Ascending aorta (tissue), 2 donors: ENCODE results near the gene AHCY. TPM values are rescaled to one million over a fixed set of nuclear protein-coding genes. Genes with fewer than 3 reads are reported as not detected.
"Not testable (repeated sequence)": the region's sequence is repeated elsewhere in the genome, so short reads cannot be mapped to it uniquely, and the experiment has no call there.

Source experiments
- DNase-seq, 2 donors: peaks; one replicate each; pipeline ENCODE4 v3.0.0-alpha.2; 2019; ENCODE audit warnings: low spot score in 2 of 2
- H3K27ac ChIP-seq, 2 donors: fragments of 200-600 bp; sonication (generic); one replicate each; pipeline ENCODE4 v1.5.1; 2016 to 2017; ENCODE audit warnings: mild to moderate bottlenecking in 1 of 2
- H3K27me3 ChIP-seq: fragments of 200-600 bp; sonication (generic); one replicate; pipeline ENCODE4 v1.5.1; 2017
- H3K36me3 ChIP-seq, 2 donors: fragments of 200-600 bp; sonication (generic); one replicate each; pipeline ENCODE4 v1.5.1; 2016
- H3K4me1 ChIP-seq, 2 donors: fragments of 200-600 bp; sonication (generic); one replicate each; pipeline ENCODE4 v1.5.1; 2016 to 2017; ENCODE audit warnings: mild to moderate bottlenecking in 1 of 2
- H3K4me3 ChIP-seq, 2 donors: fragments of 200-600 bp; sonication (generic); one replicate each; pipeline ENCODE4 v1.5.1; 2016 to 2017; ENCODE audit warnings: mild to moderate bottlenecking in 1 of 2
- H3K9me3 ChIP-seq, 2 donors: fragments of 200-600 bp; sonication (generic); one replicate each; pipeline ENCODE4 v1.5.1; 2016
- intact Hi-C: fragments of 100-400 bp; cut with DNase I; formaldehyde crosslinking; loops from one replicate; pipeline ENCODE4 v1.15.1; 2023
- total RNA-seq: library from RNA; depleted of rRNA; stranded (reverse); fragments of >200 nt; gene quantifications from one replicate; pipeline ENCODE4 v1.1.0, GENCODE V29; 2016
- TF ChIP-seq, protein P1 (sequence below), 3 experiments: fragments of 200-600 bp in 2 of 3; fragments of 450-650 bp in 1 of 3; sonication (generic) in 2 of 3; IDR thresholded peaks; one replicate each; pipeline ENCODE4 v1.5.1; 2016 to 2019; ENCODE audit warnings: antibody characterized with exemption in 3 of 3, mild to moderate bottlenecking in 1 of 3, moderate library complexity in 1 of 3

The AHCY gene
- total RNA-seq, 1 donor from 2014 or later: 93.8 TPM

DNA sequence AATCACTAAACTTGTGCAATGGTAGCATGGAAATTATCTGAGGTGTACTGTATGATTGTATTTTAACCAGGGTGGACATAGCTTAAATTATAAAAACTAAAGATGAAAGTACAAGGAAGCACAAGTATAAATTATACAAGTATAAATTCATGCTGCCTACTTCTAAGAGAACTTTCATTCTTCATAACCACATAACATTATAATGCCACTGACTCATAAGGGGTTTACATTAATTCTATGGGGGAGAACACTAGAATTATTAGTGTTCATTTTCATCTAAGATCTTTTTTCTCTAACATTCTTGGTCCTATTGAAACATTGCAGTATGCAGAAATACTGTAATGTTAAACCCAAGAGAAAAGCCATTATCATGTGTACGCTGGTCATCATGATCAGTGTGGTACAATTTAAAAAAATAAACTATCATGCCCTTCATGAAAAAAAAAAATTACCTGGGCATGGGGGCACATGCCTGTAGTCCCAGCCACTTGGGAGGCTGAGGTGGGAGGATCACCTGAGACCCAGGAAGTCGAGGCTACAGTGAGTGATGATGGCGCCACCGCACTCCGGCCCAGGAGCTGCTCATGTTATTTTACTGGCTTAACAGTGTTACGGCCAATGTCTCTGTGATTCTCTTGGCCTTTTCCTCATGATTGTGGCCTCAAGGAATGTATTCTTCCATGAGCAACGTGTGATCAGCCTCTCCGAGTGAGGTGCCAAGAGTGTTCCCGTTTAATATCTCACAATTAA, 25.9 kb upstream of the AHCY start:
- Histone ChIP-seq H3K4me1 (no peaks in the 10 kb centered on the region), H3K27ac (no peak overlapping the region), H3K4me3 (no peak overlapping the region), H3K27me3 (no peaks in the 10 kb centered on the region), H3K9me3 (no peaks in the 10 kb centered on the region), H3K36me3 (no peaks in the 10 kb centered on the region)
- no peak for DNase-seq
- intact Hi-C loops: no loop called here
- TF ChIP-seq, protein P1, sequence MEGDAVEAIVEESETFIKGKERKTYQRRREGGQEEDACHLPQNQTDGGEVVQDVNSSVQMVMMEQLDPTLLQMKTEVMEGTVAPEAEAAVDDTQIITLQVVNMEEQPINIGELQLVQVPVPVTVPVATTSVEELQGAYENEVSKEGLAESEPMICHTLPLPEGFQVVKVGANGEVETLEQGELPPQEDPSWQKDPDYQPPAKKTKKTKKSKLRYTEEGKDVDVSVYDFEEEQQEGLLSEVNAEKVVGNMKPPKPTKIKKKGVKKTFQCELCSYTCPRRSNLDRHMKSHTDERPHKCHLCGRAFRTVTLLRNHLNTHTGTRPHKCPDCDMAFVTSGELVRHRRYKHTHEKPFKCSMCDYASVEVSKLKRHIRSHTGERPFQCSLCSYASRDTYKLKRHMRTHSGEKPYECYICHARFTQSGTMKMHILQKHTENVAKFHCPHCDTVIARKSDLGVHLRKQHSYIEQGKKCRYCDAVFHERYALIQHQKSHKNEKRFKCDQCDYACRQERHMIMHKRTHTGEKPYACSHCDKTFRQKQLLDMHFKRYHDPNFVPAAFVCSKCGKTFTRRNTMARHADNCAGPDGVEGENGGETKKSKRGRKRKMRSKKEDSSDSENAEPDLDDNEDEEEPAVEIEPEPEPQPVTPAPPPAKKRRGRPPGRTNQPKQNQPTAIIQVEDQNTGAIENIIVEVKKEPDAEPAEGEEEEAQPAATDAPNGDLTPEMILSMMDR (IDR thresholded peaks at IDR 0.05): no peak

DNA sequence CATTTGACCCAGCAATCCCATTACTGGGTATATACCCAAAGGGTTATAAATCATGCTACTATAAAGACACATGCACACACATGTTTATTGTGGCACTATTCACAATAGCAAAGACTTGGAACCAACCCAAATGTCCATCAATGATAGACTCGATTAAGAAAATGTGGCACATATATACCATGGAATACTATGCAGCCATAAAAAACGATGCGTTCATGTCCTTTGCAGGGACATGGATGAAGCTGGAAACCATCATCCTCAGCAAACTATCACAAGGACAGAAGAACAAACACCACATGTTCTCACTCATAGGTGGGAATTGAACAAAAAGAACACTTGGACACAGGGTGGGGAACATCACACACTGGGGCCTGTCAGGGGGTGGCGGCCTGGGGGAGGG, 25.1 kb upstream of the AHCY start:
- H3K9me3 ChIP-seq, H3K4me3 ChIP-seq, H3K27ac ChIP-seq, intact Hi-C loops, H3K36me3 ChIP-seq, DNase-seq, H3K27me3 ChIP-seq, H3K4me1 ChIP-seq: not testable (repeated sequence)

DNA sequence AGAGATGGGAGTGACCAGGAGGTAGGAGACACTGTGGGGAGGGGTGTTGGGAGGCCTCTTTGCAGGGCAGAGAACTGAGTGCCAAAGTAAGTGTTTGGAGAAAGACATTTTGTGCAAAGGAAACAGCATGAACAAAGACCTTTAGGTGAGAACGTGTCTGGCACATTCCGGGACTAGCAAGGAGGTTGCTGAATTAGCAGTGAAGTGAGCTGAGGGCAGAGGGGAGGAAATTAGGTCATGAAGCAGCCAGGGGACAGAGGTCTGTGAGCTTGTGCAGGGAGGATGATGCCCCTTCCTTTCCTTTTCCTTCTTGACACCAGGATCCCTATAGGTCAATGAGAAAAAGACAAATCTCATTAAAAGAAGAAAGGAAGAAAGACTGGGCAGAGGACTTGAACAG, 21.4 kb upstream of the AHCY start:
- Histone ChIP-seq H3K27ac (no peak overlapping the region), H3K4me3 (no peak overlapping the region), H3K9me3 (no peaks in the 10 kb centered on the region), H3K27me3 (no peaks in the 10 kb centered on the region), H3K4me1 (no peaks in the 10 kb centered on the region), H3K36me3 (no peaks in the 10 kb centered on the region)
- TF ChIP-seq, protein P1 (IDR thresholded peaks at IDR 0.05): no peak
- intact Hi-C loops: no loop called here
- no peak for DNase-seq

DNA sequence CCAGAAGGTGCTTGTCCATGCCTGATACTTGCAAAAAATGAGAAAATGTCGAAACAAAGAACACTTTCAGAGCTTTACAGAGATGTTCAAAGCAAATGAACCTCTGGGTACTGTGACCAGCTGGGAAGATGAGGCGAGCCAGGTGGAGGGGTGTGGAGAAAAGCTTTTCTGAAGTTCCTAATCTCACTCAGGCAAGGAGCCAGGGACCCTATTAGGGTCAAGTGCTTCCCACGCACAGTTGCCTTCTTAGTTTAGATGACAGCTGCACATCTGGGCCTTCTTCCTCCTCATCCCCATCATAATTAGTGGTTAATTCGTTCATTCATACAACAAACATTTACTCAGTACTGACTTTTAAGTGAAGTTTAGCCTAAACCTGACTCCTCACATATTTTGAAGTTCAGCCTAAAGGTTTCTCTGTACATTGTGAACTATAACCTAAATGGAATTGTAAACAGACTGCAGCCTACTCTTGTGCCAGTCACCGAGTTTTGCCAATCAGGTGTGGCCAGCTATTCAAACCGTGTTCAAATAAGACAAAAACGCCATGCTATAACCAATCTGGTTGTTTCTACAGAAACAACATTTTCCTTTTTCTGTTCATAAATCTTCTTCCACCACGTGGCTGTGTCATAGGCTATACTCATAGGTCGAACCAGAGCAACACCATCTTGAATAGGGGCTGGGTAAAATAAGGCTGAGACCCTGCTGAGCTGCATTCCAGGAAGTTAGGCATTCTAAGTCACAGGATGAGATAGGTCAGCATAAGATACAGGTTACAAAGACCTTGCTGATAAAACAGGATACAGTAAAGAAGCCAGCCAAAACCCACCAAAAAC, 19.3 kb upstream of the AHCY start:
- Histone ChIP-seq H3K27ac (no peak overlapping the region), H3K4me3 (no peak overlapping the region), H3K9me3 (no peaks in the 10 kb centered on the region), H3K4me1 (no peaks in the 10 kb centered on the region), H3K36me3 (no peaks in the 10 kb centered on the region), H3K27me3 (no peaks in the 10 kb centered on the region)
- no peak for DNase-seq
- TF ChIP-seq, protein P1 (IDR thresholded peaks at IDR 0.05): no peak
- intact Hi-C loops: no loop called here

DNA sequence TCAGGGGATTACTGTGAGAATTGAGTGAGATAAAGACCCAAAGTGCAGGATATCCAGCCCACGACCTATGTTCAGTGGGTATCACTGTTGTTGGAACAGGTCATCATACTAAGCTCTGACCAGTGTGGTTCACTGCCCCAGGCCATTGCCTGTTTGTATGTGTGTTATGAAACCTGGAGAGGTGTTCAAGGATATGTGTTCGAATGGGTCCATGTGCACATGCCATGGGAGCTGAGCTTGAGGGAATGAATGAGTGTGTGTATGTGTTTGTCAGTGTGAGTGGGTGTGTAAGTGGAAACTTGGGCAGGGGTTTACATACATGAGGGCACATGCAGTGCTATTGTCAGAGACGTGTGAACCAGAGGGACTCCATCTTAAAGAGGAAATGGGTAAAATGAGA, 17.7 kb upstream of the AHCY start:
- H3K36me3 ChIP-seq: no peaks in the 10 kb centered on the region
- H3K9me3 ChIP-seq: no peaks in the 10 kb centered on the region
- no peaks in the 10 kb centered on the region for H3K4me1 ChIP-seq
- H3K27ac ChIP-seq: no peak overlapping the region
- TF ChIP-seq, protein P1 (IDR thresholded peaks at IDR 0.05): no peak
- DNase-seq: no peak
- intact Hi-C loops: no loop called here
- no peaks in the 10 kb centered on the region for H3K27me3 ChIP-seq
- no peak overlapping the region for H3K4me3 ChIP-seq
